T-helper 1 cell (primary cell): ENCODE results near the gene AGMO.

Experiments used
- DNase-seq, 5 donors: peaks; one replicate each; pipeline ENCODE4 v3.0.0-alpha.2; 2012 to 2020
- total RNA-seq, 4 donors: gene quantifications; one replicate each; lab custom pipeline; 2026; lab: John Stamatoyannopoulos, UW

AGMO gene
- total RNA-seq, result 0 reads per million in 4 donors

DNA sequence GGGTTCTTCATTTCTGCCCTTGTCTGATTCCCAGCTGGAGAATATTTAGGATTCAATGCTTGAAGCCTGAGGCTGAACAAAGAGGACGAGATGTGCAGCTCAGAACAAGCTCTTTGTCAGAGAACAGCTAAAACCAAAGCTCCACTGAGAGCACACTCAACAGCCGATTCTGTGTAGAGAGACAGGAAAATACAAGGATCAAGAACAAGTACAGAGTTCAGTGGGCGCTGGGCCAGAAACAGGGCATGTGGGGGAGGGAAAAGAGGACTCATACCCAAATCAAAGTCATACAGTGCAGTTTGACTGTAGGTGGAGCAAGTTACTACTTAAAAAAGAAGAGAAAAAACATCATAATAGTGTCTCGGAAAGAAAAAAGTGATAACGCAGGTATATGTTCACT is at the start of gene AGMO:
Gene AGMO, minus strand, starts transcription at position 181 of the 400 bp plus-strand sequence.
- DNase-seq, result no peak

- no peak for DNase-seq
These were observed 48.7 kb upstream of the AGMO start for GRCh38 chr7:15610503-15610902.

GRCh38 chr7:15609287-15609686 is 47.5 kb upstream of the AGMO start:
- no peak for DNase-seq

DNA sequence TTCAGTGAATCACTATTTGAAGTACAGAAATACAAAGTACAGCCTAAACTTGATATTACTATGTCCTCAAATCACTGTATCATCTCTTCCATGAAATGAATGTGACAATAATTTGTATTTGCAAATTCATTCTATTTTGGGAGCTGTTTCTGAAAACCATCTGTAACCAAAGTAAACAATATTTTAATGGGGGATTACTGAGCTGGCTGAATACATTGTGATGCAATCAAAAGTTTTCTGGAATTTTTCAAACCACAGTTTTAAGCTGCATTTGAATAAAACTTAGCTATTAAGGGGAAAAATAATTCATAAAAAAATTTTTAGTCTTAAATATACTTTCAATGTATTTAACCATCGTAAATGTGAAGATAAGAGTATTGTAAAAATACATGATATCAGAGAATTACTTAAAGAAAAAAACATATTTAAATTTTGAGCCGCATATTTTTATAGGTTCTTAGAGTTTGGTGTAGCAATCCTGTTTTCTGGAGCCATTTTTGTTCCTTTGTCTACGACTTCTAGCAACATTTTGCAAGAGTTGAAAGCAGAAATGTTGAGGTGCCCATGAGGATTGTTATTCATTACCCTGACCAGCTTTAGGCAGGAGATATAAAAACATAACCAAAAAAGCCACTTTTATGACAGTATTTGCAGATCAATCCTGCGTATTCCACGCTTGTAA is 45.9 kb upstream of the AGMO start:
- DNase-seq, result no peak

- DNase-seq, result no peak
These were observed 44.7 kb upstream of the AGMO start for GRCh38 chr7:15606561-15606960.

GRCh38 chr7:15604166-15604565 is 42.4 kb upstream of the AGMO start:
- DNase-seq, result no peak

DNA sequence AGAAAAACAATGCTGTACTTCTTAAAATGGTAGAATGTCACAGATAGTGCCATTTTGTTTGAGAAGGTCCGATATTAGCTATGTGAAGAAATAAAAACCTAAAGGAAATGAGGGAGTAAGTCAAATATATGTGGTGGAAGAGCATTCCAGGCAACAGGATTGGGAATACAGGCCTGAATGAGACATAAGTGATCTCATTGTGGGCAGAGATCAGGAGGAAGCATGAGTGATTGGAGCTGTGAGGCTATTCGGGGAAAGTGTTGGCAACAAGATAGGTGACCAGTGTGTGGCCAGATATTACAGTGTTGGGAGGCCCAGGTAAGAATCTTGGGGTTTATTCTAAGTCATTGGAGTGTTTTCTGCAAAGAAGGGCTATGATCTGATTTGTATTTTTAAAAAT is 41.3 kb upstream of the AGMO start:
- DNase-seq, result no peak

DNA sequence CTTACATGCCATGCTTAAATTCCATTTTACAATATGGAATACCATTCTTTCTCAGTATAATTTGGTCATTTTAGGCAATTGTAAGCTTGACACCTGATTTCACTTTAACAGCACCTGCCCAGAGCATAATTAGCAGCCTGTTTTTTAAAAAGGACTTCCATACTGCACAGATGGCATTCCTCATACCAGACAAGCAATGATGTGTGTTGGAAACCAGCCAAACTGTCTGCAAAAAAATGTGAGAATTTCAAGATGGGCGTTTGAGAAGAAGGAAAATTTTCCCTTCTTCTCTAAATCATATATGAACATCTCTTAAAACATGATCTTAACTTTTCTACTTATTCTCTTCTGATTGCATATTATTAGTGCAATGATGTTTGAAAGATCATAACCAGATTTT is 40.4 kb upstream of the AGMO start:
- no peak for DNase-seq

GRCh38 chr7:15601175-15601574 is 39.4 kb upstream of the AGMO start:
- no peak for DNase-seq

DNA sequence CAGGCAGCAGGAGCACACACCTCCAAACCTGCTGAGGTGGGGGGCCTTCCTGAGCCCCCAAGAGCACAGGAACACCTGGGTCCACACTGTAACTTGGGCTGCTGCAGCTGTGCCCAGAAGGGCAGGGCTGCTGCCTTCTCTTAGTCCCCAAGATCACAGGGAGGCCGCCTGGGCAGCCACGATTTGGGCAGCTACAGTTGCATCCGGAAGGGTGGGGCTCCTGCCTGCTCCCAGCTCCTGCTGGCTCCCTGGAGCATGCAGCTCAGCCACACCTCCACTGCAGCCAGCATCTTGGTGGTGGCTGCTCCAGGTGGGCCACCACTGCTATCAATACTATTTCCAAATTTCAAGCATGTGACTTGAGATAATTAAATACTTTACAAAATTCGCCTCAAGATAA is 38.5 kb upstream of the AGMO start:
- DNase-seq, result no peak

- DNase-seq, result no peak
These were observed 32.6 kb upstream of the AGMO start for GRCh38 chr7:15594461-15594860.

DNA sequence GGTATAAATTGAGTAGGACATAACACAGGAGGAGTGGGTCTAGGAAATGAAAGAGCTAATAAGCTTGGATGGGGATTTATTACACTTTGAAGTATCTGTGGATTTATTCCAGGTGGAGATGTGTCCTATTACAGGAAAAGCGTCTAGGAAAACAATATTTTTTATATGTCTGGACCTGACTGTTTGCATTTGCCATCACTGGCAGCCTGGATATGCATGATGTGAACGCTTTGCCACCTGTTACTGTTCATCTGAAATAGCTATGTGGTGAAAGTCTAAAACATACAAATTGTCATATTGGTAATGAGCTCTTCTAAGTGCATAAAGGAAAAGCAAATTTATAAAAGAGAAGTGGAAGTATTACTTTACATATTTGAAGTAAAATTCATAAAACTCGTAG is 31.6 kb upstream of the AGMO start:
- DNase-seq, result no peak

GRCh38 chr7:15586266-15586665 is 24.5 kb upstream of the AGMO start:
- no peak for DNase-seq

- no peak for DNase-seq
These were observed 22.8 kb upstream of the AGMO start for GRCh38 chr7:15584575-15584974.

GRCh38 chr7:15582773-15583172 is 21.0 kb upstream of the AGMO start:
- no peak for DNase-seq

DNA sequence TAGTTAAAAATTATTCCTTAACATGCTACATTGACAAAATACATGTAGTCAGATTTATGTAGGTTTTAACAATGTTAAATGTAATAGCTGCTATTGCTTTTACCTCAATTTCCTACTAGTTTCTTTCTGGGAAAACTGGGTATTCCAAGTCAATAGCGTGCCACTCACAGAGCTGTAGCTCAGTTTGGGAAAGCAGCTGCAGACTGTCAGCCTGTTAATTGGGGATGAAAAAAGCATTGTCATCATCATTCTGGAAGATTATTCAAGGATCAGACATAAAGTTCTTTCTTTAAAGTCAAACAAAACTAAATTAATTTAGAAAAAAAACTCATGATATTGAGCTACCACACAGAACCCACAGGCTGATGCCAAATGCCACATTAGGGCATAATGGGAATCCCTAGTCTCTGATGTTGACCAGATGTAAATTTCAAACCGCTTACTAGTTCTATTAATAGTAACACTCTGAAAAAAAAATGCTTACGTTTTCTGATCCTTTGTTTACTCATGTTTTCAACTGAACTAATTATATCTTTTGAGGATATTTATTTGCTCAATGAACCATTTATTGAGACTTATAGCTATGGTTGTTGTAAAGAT is 19.6 kb upstream of the AGMO start:
- DNase-seq, result no peak

GRCh38 chr7:15580604-15581351 is 19.0 kb upstream of the AGMO start:
- no peak for DNase-seq

GRCh38 chr7:15577600-15577999 is 15.8 kb upstream of the AGMO start:
- DNase-seq, result no peak

DNA sequence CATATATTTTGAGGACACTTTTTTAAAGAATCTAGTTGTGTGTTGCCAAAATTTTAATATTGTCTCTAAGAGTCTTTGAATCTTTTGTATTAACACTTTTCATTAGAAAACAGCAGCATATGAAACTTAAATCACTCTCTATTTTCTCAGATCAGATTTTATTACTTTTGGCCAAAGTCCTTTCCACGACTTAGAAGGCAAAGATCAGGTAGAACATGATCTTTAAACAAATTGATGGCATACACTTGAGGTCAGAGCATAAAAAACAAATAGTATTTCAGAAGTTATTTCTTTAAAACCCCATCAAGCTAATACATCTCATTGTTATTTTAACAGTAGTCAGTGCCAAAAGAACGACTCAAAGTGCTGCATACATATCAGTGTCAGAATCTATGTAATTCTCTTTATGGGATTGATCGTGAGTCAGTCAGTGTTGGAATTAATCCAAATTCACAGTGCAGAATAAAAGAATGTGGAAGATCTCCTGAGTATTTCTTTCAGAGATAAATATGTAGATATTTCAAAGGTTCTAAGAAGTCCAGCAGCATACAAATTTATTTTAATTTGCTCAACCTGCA is 9.6 kb upstream of the AGMO start:
- DNase-seq, result no peak

GRCh38 chr7:15567652-15568051 is 5.8 kb upstream of the AGMO start:
- no peak for DNase-seq

DNA sequence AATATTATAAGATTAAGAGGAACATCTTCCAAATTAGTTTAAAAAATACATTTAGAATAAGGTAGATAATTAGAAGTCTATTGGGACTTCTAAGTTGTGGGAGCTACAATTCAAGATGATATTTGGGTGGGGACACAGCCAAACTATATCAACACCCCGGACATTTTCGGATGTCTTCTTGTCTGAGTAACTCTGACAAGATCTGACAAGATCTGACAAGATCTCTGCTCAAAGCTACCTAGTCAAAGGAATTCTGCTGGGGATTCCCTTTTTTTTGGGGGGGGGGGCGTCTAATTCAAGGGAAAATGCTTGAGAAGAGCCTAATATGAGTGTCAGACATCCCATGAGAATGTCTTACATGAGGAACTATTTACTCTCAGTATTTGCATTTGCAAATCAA is 5.2 kb upstream of the AGMO start:
- no peak for DNase-seq

DNA sequence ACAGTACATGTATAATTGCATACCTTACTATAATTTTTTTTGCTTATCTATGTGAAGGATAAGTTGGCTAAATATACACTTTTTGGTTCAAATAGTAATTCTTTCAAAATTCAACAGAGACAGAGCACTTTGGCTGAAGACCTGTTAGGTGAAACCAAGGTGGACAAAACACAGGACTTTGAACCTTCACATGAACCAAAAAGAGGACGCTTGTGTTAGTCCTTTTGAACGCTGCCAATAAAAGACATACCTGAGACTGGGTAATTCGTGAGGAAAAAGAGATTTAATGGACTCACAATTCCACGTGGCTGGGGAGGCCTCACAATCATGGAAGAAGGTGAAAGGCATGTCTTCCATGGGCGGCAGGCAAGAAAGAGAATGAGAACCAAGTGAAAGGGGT is 4.7 kb upstream of the AGMO start:
- no peak for DNase-seq

GRCh38 chr7:15560968-15561367 is 847 bp downstream of the AGMO start:
- no peak for DNase-seq

- DNase-seq, result no peak
These were observed 2.3 kb downstream of the AGMO start for GRCh38 chr7:15559416-15559928.
